LNCAP (cell line): ENCODE data around the gene MRPS2.

Experiments used
- CTCF ChIP-seq: fragments of 450-650 bp; IDR thresholded peaks from 2 replicates; pipeline ENCODE4 v1.5.1; 2017; ENCODE audit warnings: mild to moderate bottlenecking

The MRPS2 gene

DNA sequence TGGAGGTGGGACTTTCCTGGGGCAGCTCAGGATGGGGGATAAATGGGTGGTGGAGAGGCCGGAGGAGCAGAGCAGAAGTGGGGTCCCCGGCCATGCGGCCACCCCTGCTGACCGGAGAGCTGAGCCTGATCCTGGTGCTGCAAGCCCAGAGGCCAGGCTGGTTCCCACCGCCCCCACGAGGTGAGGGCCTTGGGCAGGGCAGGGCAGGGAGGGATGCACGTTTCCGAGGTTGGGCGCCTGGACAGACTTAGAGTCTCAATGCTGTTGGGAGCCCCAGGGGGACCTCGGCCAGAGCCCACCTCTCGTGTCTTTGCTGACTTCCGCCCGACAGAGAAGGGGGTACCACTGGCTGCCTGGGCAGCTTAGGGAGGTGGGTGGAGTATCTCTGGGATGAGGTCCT is 51.0 kb downstream of the MRPS2 start:
- TF ChIP-seq CTCF = no peak

- no peak for TF ChIP-seq CTCF
Observed at GRCh38 chr9:135552021-135552697, 51.7 kb downstream of the MRPS2 start.

DNA sequence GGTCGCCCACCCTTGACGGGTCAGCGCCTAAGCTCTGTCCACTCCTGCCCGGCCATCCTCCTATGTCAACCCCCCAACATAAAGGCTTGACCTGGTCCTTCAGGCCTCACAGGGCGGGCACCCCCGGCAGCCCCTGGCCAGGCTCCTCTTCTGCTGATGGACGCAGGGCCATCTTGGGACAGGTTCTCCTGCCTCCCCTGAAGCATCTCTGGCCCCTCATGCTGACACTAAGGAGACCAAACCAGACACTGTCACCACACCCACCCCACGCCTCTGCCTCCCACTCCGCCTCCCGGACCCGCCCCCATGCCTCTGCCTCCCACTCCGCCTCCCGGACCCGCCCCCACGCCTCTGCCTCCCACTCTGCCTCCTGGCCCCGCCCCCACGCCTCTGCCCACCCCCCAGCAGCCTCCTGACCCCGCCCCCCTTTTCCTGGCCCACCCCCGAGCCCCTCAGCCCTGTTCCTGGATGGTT is 52.3 kb downstream of the MRPS2 start:
- TF ChIP-seq CTCF = no peak
